ENCODE results near the gene BCAS3.
"Not testable (repeated sequence)": the region's sequence is repeated elsewhere in the genome, so short reads cannot be mapped to it uniquely, and the experiment has no call there.

Gene BCAS3

DNA sequence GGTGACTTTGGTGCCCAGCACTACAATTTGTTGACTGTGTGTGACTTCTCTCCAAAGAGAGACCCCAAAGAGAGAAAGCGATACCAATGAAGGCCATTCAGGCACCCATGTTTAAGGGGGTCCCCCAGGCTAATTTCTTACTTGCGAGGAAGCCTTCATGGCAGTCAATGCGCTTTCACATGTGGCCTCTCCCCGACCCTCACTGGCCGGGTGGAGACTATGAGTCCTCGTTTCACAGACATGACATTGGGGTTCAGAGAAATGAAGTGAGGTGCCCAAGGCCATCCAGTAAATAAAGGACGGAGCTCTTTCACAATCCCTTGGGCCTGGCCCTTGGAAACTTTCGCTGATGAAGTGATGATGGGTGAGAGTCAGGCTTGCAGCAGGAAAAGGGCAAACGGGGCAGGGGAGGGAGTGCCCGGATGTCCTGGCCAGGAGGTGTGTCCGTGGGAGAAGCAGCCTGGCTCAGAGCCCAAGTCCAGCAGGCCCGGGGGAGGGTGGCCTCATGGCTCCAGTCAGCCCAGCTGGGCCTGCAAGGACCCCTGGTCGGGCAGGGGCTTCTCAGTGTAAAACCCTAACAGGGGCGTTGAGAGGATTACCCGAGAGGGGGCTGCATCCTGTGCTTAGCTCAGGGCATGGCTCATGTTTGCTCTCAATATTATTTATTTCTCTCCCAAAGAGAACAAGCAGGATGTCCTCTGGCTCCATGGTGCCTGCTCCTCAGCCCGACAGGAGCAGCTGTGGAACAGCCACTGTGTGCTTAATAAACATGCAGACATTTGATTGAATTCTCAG is 736.7 kb downstream of the BCAS3 start:
- no peak for DNase-seq (ENCODE audit: low read depth in 2 of 2, low spot score in 1 of 2)

DNA sequence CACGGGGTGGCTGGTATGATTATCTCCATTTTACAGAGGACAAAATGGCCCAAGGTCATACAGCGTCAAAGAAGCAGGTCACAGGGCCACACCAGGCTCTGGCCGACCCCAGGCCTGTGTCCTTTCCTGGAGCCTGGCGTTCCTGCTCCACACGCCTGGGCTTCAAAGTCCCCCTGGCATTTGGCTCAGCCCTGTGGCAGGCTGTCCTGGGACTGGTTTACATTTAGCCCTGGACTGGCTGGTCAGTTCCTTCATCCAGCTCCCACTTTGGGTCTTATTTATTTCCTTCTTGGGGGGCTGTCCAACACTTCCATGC is 737.2 kb downstream of the BCAS3 start:
- no peak for DNase-seq (ENCODE audit: low read depth in 2 of 2, low spot score in 1 of 2)

DNA sequence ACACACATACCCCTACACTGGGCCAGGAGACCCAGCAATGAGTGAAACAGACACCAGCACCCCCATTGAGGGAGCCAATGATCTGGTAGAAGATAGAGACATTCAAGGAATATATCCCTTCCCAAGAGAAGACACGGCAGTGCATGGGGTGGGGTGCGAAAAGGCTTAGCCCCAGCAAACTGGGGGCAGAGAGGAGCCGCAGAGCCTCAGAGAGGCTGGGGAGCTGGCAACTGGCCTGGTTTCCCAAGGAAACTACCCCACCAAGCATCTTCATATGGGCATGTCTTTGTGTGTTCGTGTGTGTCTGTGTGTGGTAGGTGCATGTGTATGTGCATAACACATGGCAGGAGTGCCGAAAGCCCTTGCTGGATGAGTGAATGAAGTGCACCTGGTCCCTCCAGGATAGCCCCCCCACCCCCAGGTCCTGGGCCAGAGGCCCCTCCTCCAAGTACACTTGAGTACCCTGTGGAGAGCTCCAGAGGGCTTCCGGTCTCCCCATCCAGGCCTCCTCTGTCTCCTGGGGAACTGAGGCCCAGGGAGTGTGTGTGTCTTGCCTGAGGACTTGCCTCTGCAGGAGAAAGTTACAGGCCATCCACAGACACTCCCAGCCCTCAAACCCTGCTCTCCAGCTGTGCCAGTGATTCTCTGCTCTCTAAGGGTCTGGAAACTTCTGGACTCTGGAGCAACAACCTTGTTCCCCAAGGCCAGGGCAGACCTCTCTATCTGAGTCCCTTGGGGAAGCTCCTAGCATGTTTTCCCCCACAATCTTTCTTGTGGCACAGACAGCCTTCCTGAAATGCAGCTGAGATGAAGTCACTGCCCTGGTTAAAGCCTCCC is 737.9 kb downstream of the BCAS3 start:
- DNase-seq (ENCODE audit: low read depth in 2 of 2, low spot score in 1 of 2): no peak

DNA sequence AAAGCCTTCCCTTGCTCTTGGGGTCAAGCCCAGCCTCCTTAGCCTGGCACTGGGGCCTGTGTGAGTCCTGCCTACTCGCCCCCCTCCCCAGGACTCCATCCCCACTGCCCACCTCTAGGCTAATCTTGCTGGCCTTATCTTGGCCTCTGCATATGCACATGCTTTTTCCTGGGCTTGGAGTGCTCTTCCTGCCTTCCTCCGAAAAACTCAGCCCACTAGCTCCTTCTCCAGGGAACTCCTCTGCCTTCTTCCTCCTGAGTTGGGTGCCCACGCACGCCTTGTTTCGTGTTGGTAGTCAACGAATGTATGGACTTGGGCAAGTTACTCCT is 738.5 kb downstream of the BCAS3 start:
- no peak for DNase-seq (ENCODE audit: low read depth in 2 of 2, low spot score in 1 of 2)

DNA sequence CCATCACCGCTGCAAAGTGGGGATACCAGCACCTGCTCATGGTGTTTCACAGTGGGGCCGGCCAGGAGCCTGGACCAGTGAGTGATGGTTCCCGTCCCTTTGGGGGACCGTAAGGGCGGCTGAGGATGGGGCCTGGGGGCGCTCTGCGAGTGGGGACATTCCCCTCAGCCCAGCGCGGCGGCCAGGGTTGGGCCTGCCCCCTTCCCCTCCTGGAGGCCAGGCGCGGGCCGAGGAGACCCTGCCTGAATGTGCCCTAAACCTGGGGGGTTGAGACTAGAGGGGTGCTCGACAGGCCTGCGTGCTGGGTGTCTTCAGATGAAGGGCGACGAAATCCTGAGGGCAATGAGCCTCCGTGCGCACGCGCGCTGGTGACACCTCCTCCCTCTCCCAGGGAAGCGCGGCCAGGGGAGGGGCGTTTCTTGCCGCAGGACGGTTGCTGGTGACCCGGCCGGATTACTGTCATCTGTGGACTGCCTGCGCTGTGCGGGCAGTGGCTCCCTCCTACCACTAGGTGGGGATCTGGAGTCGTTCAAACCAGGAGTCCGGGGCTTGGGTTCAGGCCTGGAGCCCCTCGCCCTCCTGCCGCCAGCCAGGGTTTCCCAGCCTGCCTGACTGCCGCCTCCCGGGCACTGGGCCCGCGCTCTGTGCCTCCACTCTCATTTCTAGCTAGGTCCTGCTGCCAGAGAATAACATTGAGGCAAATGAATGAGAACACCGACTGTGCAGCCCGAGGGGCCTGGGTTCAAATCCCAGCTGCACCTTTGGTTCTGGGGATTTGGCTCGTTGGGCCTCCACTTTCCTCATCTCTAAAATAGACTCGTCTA is 739.1 kb downstream of the BCAS3 start:
- DNase-seq (ENCODE audit: low read depth in 2 of 2, low spot score in 1 of 2): no peak

DNA sequence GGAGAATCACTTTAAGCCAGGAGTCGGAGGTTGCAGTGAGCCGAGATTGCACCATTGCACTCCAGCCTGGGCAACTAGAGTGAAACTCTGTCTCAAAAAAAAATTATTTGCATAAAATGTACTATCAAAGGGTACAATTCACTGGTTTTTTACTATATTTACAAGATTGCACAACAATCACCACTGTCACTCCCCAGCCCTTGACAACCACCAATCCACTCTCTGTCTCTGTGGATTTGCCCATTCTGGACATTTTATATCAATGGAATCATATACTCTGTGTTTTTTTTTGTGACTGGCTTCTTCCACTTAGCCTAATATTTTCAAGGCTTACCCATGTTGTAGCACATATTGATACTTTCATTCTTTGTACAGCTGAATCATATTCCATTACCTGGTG is 740.8 kb downstream of the BCAS3 start:
- no peak for DNase-seq (ENCODE audit: low read depth in 2 of 2, low spot score in 1 of 2)

DNA sequence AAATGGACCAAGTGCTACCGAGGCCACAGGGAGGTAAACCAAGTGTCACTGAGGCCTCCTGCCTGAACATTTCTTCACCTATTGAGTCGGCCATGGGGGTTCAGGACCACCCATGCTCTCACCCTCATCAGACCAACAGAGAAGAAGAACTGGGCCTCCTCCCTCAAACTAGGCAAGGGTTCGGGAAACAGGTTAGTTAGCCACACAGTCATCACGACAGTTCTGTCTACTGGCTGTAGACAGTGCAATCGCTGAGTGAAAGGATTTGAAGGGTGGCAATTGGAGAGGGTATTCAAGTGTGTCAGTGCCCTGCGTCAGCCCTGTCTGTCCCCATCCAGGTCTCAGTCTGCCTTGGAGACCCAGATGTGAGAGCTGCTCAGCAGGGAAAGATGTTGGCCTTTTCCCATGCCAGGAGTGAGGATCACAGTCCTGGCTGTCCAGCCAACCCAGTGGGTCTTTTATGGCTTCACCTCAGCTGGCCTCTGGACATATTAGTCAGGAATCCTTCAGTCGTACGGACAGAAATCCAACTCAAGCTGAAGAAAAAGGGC is 741.9 kb downstream of the BCAS3 start:
- DNase-seq (ENCODE audit: low read depth in 2 of 2, low spot score in 1 of 2): no peak

DNA sequence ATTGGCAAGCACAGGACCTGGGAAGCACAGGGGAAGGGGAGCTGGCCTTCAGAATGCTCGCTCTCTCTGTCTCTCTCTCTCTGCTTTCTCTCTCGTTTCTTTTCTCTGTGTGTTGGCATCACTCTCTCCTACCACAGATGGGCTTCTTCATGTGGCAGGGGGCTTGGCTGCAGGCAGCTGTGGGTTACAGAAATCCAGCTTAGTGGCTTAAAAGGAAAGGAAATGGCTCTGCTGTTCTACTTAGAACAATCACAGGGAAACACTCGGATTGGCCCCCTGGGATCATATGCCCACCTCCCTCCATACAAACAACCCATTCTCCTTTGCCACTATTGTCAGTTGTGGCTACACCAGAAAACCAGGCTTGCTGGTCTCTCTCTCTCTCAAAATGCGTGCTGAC is 742.4 kb downstream of the BCAS3 start:
- no peak for DNase-seq (ENCODE audit: low read depth in 2 of 2, low spot score in 1 of 2)

DNA sequence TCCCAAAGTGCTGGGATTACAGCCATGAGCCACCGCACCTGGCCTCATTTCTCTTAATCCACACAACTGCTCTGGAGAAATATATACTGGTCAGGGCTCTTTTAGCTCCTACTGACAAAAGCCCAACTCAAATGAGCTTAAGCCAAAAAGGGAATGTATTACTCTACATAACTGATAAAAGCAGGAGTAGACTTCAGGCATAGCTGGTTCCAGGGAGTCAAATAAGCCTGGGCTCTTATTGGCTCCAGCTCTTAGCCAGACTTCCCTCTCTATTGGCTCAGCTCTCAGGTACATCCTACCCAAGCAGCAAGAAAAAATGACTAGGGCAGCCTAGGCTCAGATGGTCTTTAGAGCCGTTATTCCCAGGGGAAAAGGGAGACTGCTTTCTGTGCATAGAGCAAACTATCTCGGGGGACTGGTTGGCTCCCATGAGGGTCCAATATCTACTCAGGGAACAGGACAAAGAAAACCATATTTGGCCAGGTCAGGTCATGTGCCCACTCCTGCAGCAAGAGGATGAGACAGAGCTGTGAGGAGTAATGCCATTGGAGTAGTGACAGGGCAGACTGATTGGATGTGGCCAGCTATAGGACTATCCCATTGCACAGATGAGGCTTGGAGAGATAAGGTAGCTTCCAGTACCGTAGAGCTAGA is 743.2 kb downstream of the BCAS3 start:
- no peak for DNase-seq (ENCODE audit: low read depth in 2 of 2, low spot score in 1 of 2)

DNA sequence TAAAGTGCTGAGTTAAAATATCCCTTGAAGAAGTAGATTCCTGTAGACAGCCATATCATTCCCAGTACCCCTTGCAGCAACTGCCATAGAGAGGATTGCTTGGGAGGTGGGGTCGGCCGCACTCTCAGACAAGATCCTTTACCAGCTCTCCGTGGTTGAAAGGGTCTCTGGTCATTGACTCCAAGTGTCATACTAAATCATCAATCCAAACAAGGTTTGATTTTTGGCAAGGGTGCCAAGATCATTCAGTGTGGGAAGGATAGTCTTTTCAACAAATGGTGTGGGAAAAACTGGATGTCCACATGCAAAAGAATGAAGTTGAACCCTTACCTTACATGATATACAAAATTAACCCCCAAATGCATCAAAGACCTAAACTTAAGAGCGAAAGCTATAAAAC is 743.8 kb downstream of the BCAS3 start:
- DNase-seq (ENCODE audit: low read depth in 2 of 2, low spot score in 1 of 2): no peak

DNA sequence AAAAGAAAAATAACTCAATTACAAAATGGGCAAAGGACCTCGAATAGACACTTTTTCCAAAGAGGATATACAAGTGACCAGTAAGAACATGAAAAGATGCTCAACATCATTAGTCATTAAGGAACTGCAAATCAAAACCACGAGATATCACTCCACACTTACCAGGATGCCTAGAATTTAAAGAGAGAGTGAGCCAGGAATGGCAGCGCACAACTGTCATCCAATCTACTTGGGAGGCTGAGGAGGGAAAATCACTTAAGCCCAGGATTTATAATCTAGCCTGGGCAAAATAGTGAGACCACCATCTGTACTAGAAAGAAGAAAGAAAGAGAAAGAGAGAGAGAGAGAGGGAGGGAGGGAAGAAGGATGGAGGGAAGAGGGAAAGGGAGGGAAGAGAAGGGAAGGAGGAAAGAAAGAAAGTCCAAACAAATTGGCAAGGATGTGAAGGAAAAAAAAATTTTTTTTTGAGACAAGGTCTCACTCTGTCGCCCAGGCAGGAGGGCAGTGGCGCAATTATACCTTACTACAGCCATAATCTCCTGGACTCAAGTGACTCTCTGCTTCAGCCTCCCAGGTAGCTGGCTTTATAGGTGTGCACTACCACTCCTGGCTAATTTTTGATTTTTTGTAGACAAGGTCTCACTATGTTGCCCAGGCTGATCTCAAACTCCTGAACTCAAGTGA is 744.6 kb downstream of the BCAS3 start:
- no peak for DNase-seq (ENCODE audit: low read depth in 2 of 2, low spot score in 1 of 2)

DNA sequence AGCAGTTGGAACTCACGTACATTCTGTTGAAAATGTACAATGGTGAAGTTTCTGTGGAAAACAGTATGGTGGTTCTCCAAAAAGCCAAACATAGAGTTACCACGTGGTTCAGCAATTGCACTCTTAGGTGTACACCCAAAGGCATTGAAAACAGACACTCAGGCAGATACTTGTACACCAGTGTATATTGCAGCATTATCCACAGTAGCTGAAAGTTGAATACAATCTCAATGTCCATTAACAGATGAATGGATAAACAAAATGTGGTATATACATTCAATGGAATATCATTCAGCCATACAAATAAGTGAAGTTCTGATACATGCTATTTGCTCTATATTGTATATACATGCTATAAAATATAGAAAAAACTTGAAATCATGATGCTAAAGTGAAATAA is 745.2 kb downstream of the BCAS3 start:
- no peak for DNase-seq (ENCODE audit: low read depth in 2 of 2, low spot score in 1 of 2)

DNA sequence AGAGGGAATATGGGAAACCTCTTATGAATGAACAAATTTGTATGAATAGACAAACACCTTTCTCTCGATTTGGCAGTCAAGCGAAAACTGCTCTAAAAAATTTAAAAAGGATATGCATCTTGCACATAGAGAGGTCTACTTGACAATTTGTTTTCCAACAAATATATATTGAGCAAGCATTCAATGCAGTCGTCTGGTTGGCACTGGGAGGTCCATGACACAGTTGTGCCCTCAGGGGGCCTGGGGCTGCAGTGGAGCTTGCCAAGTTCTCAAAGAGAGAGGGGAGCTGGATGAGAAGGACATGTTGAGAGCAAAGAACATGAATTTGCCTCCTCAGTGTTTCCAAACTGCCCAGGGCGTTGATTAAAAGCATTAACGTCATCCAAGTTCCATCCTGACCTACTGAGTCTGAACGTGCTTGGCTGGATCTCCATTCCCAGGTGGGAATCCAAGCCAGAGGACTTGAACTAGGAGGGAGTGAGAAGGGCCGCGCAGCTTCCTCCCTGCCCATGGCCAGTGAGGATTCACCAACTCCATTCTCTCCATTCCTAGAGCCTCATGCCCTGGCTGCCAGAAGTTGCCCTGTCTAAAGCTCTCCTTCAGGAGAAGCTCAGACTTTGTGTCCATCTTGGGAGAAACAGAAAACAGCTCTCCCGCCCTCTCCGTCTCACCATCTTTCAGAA is 746.5 kb downstream of the BCAS3 start:
- no peak for DNase-seq (ENCODE audit: low read depth in 2 of 2, low spot score in 1 of 2)

DNA sequence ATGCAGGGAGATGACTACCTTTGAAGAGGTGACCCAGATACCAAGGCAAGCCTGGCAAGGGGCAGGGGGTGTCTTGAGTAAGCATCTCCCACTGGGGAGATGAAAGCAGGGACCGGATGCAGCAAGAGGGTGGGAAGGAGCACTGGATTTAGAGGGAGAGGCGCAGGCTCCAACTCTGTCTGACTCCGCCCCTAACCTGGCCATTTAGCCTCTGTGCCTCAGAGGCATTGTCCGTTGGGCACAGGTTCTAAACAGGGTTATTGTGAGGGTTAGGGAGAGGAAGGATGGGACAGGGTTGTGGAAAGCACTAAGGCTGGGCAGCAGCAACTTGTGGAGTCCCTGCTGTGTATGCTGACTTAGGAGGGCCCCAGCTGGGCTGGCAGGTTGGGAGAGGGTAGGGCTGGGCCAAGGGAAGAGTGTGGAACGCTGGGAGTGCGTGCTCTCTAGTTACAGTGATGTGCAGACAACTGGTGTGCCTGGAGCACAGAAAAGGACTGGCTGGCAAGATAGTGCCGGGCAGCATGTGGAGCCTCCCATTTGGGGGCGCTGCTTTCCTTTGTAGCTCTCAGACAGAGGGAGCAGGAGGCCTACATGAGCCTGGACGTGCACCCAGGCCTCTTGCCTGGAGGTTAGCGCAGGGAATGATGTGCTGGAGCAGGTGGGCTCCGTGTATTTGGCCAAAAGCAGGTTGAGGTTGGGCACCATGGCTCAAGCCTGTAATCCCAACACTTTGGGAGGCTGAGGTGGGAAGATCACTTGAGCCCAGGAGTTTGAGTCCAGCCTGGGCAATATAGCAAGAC is 748.2 kb downstream of the BCAS3 start:
- no peak for DNase-seq (ENCODE audit: low read depth in 2 of 2, low spot score in 1 of 2)

DNA sequence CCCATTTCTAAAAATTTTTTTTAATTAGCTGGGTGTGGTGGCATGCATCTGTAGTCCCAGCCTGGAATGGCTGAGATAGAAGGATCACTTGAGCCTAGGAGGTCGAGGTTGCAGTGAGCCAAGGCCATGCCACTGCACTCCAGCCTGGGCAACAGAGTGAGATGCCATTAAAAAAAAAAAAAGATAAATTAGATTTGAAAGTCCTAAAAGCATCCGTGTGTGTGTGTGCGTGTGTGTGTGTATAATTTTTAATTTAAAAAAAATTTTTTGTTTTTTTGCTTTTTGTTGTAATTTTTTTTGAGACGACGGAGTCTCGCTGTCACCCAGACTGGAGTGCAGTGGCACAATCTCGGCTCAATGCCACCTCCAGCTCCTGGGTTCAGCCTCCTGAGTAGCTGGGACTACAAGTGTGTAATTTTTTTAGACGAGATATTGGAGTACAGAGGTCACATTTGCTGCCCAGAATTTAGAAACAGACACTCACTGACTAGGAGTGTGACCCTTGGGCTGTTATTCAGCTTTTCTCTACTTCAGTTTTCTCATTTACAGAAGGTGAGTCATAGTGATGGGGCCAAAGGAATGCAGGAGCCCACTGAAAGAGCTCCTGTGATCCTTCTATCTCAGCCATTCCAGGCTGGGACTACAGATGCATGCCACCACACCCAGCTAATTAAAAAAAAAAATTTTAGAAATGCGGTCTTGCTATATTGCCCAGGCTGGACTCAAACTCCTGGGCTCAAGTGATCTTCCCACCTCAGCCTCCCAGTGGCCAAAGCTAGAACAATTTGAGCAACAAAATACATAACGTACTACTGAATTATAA is 749.0 kb downstream of the BCAS3 start:
- DNase-seq (ENCODE audit: low read depth in 2 of 2, low spot score in 1 of 2): no peak

DNA sequence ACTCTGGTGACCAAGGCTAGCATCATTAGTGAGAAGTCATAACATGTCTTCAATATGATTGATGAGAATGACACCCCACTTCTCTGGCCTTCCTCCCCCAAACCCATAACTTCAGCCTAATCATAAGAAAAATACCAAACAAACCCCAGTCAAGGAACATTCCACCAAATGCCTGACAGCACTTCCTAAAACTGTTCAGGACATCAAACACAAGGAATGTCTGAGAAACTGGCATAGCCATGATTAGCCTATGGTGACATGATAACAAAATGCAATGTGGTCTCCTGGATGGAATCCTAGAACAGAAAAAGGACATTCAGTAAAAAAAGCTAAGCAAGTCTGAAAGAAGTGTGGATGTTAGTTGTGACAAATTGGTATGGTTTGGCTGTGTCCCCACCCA is 749.9 kb downstream of the BCAS3 start:
- DNase-seq (ENCODE audit: low read depth in 2 of 2, low spot score in 1 of 2): no peak

DNA sequence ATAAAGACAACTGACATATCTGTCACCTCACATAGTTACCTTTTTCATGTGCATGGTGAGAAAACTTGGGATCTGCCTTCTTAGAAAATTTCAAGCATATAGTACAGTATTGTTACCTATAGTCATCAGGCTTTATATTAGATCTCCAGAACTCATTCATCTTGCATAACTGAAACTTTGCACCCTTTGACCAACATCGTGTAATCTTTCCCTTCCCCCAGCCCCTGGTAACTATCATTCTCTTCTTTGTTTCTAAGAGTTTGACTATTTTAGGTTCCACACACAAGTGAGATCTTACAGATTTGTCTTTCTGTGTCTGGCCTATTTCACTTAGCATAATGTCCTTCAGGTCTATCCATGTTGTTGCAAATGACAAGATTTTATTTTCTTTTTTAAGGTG is 751.6 kb downstream of the BCAS3 start:
- DNase-seq (ENCODE audit: low read depth in 2 of 2, low spot score in 1 of 2): no peak

DNA sequence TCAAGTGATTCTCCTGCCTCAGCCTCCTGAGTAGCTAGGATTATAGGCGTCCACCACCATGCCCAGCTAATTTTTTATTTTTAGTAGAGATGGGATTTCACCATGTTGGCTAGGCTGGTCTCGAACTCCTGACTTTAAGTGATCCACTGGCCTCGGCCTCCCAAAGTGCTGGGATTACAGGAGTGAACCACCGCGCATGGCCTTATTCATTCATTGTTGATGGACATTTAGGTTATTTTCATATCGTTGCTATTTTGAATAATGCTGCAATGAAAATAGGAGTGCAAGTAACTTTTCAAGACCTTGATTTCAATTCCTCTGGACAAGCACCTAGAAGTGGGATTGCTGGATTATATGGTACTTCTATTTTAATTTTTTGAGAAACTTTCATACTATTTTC is 752.2 kb downstream of the BCAS3 start:
- DNase-seq (ENCODE audit: low read depth in 2 of 2, low spot score in 1 of 2): not testable (repeated sequence)

Measured in stimulated activated CD8-positive, alpha-beta memory T cell treated with anti-CD3 and anti-CD28 coated beads, Interleukin-4, amount 100 ng/mL, for 1 hour (primary cell).